ENCODE results near the gene ADRM1.

The ADRM1 gene

DNA sequence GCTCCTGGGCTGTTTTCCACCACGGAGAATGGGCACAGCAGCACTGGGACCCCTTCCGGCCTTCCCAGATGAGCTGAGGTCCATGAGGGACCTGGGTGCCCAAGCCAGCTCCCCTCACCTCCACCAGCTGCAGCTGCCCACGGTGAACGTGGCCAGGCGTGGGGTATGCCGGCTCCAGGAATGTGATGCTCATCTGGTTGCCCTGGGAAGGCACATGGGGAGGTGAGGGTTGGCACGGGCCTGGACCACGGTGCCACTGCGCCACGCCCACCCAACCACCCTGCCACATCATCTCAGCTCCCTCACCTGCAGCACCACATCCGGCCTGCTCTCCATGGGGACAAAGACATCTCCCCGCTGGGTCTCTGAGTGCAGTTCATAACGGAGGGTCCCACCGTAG lies 23.8 kb downstream of the ADRM1 start:
- no peak for ATAC-seq
- TF ChIP-seq ZFP30 (CRISPR knock-in tag; IDR thresholded peaks at IDR 0.05) (no peak), PPARA (CRISPR knock-in tag; IDR thresholded peaks at IDR 0.05; ENCODE audit: borderline replicate concordance) (no peak), PATZ1 (CRISPR knock-in tag; IDR thresholded peaks at IDR 0.05; ENCODE audit: borderline replicate concordance) (no peak), BACH2 (CRISPR knock-in tag; IDR thresholded peaks at IDR 0.05; ENCODE audit: borderline replicate concordance) (no peak), ZC3H10 (CRISPR knock-in tag; IDR thresholded peaks at IDR 0.05) (no peak), ARNTL (CRISPR knock-in tag; IDR thresholded peaks at IDR 0.05; ENCODE audit: borderline replicate concordance, low read depth) (no peak), ESRRG (CRISPR knock-in tag; IDR thresholded peaks at IDR 0.05) (no peak)

- ATAC-seq, result no peak
- TF ChIP-seq ZNF565 (CRISPR knock-in tag; conservative IDR thresholded peaks at IDR 0.05; ENCODE audit: low read depth), result no peak
- no peak for TF ChIP-seq ESRRG (CRISPR knock-in tag; IDR thresholded peaks at IDR 0.05)
- no peak for TF ChIP-seq SNAI2 (CRISPR knock-in tag; IDR thresholded peaks at IDR 0.05)
- TF ChIP-seq ARNTL (CRISPR knock-in tag; IDR thresholded peaks at IDR 0.05; ENCODE audit: borderline replicate concordance, low read depth), result no peak
- no peak for TF ChIP-seq CSDC2 (CRISPR knock-in tag; IDR thresholded peaks at IDR 0.05)
- TF ChIP-seq BACH2 (CRISPR knock-in tag; IDR thresholded peaks at IDR 0.05; ENCODE audit: borderline replicate concordance), result no peak
- TF ChIP-seq GLIS3 (CRISPR knock-in tag; IDR thresholded peaks at IDR 0.05), result no peak
- TF ChIP-seq TCF4 (CRISPR knock-in tag; IDR thresholded peaks at IDR 0.05; ENCODE audit: borderline replicate concordance), result no peak
- no peak for TF ChIP-seq ZC3H10 (CRISPR knock-in tag; IDR thresholded peaks at IDR 0.05)
- no peak for TF ChIP-seq CSRNP3 (CRISPR knock-in tag; IDR thresholded peaks at IDR 0.05)
- no peak for TF ChIP-seq ZFP3 (CRISPR knock-in tag; IDR thresholded peaks at IDR 0.05)
- TF ChIP-seq ISL1 (CRISPR knock-in tag; IDR thresholded peaks at IDR 0.05), result no peak
- TF ChIP-seq, protein P1, sequence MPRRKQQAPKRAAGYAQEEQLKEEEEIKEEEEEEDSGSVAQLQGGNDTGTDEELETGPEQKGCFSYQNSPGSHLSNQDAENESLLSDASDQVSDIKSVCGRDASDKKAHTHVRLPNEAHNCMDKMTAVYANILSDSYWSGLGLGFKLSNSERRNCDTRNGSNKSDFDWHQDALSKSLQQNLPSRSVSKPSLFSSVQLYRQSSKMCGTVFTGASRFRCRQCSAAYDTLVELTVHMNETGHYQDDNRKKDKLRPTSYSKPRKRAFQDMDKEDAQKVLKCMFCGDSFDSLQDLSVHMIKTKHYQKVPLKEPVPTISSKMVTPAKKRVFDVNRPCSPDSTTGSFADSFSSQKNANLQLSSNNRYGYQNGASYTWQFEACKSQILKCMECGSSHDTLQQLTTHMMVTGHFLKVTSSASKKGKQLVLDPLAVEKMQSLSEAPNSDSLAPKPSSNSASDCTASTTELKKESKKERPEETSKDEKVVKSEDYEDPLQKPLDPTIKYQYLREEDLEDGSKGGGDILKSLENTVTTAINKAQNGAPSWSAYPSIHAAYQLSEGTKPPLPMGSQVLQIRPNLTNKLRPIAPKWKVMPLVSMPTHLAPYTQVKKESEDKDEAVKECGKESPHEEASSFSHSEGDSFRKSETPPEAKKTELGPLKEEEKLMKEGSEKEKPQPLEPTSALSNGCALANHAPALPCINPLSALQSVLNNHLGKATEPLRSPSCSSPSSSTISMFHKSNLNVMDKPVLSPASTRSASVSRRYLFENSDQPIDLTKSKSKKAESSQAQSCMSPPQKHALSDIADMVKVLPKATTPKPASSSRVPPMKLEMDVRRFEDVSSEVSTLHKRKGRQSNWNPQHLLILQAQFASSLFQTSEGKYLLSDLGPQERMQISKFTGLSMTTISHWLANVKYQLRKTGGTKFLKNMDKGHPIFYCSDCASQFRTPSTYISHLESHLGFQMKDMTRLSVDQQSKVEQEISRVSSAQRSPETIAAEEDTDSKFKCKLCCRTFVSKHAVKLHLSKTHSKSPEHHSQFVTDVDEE (CRISPR knock-in tag; IDR thresholded peaks at IDR 0.05), result no peak
- TF ChIP-seq TOX (CRISPR knock-in tag; IDR thresholded peaks at IDR 0.05; ENCODE audit: borderline replicate concordance), result no peak
- no peak for TF ChIP-seq ZNF70 (CRISPR knock-in tag; IDR thresholded peaks at IDR 0.05)
- no peak for TF ChIP-seq PPARA (CRISPR knock-in tag; IDR thresholded peaks at IDR 0.05; ENCODE audit: borderline replicate concordance)
- TF ChIP-seq, protein P2, sequence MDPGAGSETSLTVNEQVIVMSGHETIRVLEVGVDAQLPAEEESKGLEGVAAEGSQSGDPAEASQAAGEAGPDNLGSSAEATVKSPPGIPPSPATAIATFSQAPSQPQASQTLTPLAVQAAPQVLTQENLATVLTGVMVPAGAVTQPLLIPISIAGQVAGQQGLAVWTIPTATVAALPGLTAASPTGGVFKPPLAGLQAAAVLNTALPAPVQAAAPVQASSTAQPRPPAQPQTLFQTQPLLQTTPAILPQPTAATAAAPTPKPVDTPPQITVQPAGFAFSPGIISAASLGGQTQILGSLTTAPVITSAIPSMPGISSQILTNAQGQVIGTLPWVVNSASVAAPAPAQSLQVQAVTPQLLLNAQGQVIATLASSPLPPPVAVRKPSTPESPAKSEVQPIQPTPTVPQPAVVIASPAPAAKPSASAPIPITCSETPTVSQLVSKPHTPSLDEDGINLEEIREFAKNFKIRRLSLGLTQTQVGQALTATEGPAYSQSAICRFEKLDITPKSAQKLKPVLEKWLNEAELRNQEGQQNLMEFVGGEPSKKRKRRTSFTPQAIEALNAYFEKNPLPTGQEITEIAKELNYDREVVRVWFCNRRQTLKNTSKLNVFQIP (CRISPR knock-in tag; IDR thresholded peaks at IDR 0.05; ENCODE audit: borderline replicate concordance, low read depth), result no peak
Observed at GRCh38 chr20:62326959-62327725, 24.3 kb downstream of the ADRM1 start.

DNA sequence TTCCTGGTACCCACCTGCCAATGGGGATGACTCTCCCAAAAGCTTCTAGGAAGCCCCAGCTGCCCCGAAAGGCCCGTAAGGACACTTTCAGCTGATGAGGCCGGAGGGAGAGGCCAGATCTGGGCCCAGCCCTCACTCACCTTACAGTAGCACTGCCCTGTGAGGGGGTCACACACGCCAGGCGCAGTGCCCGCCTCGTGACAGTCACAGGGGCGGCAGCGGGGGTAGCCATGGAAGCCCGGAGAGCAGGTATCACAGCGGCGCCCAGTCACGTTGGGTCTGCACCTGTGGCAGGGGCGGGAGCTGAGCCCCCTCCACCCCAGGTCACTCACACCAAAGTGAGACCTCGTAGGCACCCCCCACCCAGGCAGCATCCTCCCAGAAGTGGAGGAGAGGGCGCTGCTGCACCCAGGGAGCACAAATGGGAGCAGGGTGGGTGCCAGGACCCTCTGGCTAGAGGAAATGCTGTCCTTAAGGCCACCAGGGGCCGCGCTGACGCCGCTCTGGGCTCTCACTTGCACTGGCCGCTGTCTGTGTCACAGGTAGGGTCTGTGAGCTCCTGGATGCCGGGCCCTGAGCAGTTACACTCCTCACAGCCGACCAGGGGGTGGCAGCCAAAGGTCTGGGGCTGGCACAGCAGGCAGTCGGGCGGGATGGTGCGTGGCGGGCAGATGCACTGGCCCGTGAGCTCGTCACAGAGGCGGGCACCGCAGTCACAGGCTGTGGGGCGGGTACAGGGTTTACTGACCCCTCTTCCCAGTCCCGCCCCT lies 25.1 kb downstream of the ADRM1 start:
- no peak for ATAC-seq
- TF ChIP-seq CSRNP3 (CRISPR knock-in tag; IDR thresholded peaks at IDR 0.05) (no peak), ZC3H10 (CRISPR knock-in tag; IDR thresholded peaks at IDR 0.05) (no peak), ARNTL (CRISPR knock-in tag; IDR thresholded peaks at IDR 0.05; ENCODE audit: borderline replicate concordance, low read depth) (no peak), PPARA (CRISPR knock-in tag; IDR thresholded peaks at IDR 0.05; ENCODE audit: borderline replicate concordance) (no peak), ESRRG (CRISPR knock-in tag; IDR thresholded peaks at IDR 0.05) (no peak)
- TF ChIP-seq, protein P1 (CRISPR knock-in tag; IDR thresholded peaks at IDR 0.05), result no peak
- TF ChIP-seq, protein P3, sequence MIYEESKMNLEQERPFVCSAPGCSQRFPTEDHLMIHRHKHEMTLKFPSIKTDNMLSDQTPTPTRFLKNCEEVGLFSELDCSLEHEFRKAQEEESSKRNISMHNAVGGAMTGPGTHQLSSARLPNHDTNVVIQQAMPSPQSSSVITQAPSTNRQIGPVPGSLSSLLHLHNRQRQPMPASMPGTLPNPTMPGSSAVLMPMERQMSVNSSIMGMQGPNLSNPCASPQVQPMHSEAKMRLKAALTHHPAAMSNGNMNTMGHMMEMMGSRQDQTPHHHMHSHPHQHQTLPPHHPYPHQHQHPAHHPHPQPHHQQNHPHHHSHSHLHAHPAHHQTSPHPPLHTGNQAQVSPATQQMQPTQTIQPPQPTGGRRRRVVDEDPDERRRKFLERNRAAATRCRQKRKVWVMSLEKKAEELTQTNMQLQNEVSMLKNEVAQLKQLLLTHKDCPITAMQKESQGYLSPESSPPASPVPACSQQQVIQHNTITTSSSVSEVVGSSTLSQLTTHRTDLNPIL (CRISPR knock-in tag; IDR thresholded peaks at IDR 0.05; ENCODE audit: low read depth), result no peak

Data from SK-N-SH treated with all-trans-retinoic acid at 6 μM for 48 hours (cell line).